Measurements from ENCODE around the gene ATP6V1B1. TPM values are rescaled to one million over a fixed set of nuclear protein-coding genes. Genes with fewer than 3 reads are reported as not detected.
A peak's percentile ranks its signal among the peaks of the same experiment; 100 is the strongest.

Gene ATP6V1B1
- total RNA-seq, 1 experiment from 2014 or later = not detected

- peak; percentile 62; the same call in 1 of the 2 replicates for TF ChIP-seq CTCF (IDR thresholded peaks at IDR 0.05)
- TF ChIP-seq GTF2I (CRISPR knock-in tag; conservative IDR thresholded peaks at IDR 0.05) = no peak
- TF ChIP-seq TCF7 (CRISPR knock-in tag; IDR thresholded peaks at IDR 0.05; ENCODE audit: low read depth) = no peak
- TF ChIP-seq ZNF232 (CRISPR knock-in tag; IDR thresholded peaks at IDR 0.05) = no peak
- no peak for TF ChIP-seq AFF4 (CRISPR knock-in tag; IDR thresholded peaks at IDR 0.05; ENCODE audit: borderline replicate concordance)
- no peak for TF ChIP-seq ELF4 (CRISPR knock-in tag; IDR thresholded peaks at IDR 0.05; ENCODE audit: low read depth)
- TF ChIP-seq ERG (CRISPR knock-in tag; IDR thresholded peaks at IDR 0.05) = no peak
- 0 out of 2 replicates have a peak, but pooled peaks have one; percentile 40 for TF ChIP-seq ETV6 (CRISPR knock-in tag; IDR thresholded peaks at IDR 0.05)
- no peak for TF ChIP-seq SOX15 (CRISPR knock-in tag; IDR thresholded peaks at IDR 0.05)
- no peak for TF ChIP-seq ZNF532 (CRISPR knock-in tag; IDR thresholded peaks at IDR 0.05; ENCODE audit: borderline replicate concordance)
- no peak for TF ChIP-seq TEAD4 (CRISPR knock-in tag; IDR thresholded peaks at IDR 0.05)
- TF ChIP-seq ZNF416 (CRISPR knock-in tag; IDR thresholded peaks at IDR 0.05) = no peak
- no peak for TF ChIP-seq FOXP4 (CRISPR knock-in tag; IDR thresholded peaks at IDR 0.05)
- no peak for TF ChIP-seq NR1H2 (CRISPR knock-in tag; IDR thresholded peaks at IDR 0.05)
These were observed 12.8 kb downstream of the ATP6V1B1 start (continued) for GRCh38 chr2:70948337-70949003.
